ENCODE measurements around the gene CYB5R2. TPM values are rescaled to one million over a fixed set of nuclear protein-coding genes. Genes with fewer than 3 reads are reported as not detected.

The CYB5R2 gene
- polyA plus RNA-seq, 2 of the 4 experiments (the other 2 are of a cell fraction) = 2.4 to 6.3 TPM

DNA sequence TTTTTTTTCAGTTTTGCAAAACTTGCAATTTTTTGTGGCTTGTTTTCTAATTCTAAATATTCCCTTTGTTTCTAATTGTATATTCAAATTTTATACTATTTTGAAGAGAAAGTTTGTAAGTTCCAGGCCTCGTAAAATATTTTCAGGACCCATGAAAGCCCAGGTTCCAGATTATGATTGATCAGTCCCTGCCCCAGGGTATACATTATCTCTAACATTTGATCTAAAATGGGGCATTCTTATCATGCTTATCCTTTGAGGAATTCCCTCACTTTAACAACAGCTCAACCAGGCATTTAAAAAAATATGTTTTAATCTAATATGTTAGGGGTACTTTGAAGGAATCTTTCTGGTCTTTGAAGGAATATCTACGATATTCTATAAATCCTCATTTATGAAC, 26.4 kb downstream of the CYB5R2 start:
- no peak overlapping the region for H3K27ac ChIP-seq
- FAIRE-seq = no peak
- no peak overlapping the region for H3K4me2 ChIP-seq
- no peak for DNase-seq (ENCODE audit: low read depth in 1 of 2, low spot score in 1 of 2)
- WGBS (ENCODE audit: missing lambda C conversion rate) = 83% methylated on average over 2 of the region's 2 CpGs
- H3K9me3 ChIP-seq = no peaks in the 10 kb centered on the region
- ChIA-PET POLR2A (no interaction called here), CTCF (interaction anchor here (0.7 to 11.4 kb wide), 5 partner anchors 10 to 116 kb away, joined by 3 to 290 read pairs (median 16); no protein-coding TSS in a partner anchor)
- 0 out of 3 replicates have a peak, but pooled peaks cover 3% of the 10 kb centered on the region for H3K4me1 ChIP-seq
- H3K4me3 ChIP-seq = no peak overlapping the region
- TF ChIP-seq POLR2AphosphoS2 (conservative IDR thresholded peaks at IDR 0.05; ENCODE audit: low read length) = no peak
- no peak for TF ChIP-seq GATA3 (IDR thresholded peaks at IDR 0.05; ENCODE audit: borderline replicate concordance)
- TF ChIP-seq, protein P1, sequence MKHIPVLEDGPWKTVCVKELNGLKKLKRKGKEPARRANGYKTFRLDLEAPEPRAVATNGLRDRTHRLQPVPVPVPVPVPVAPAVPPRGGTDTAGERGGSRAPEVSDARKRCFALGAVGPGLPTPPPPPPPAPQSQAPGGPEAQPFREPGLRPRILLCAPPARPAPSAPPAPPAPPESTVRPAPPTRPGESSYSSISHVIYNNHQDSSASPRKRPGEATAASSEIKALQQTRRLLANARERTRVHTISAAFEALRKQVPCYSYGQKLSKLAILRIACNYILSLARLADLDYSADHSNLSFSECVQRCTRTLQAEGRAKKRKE (CRISPR knock-in tag; IDR thresholded peaks at IDR 0.05; ENCODE audit: low read depth) = no peak
- no peak for TF ChIP-seq MYC (IDR thresholded peaks at IDR 0.05; ENCODE audit: borderline replicate concordance, low read length)
- no peak for TF ChIP-seq ZSCAN20 (CRISPR knock-in tag; IDR thresholded peaks at IDR 0.05)
- TF ChIP-seq BHLHE40 (IDR thresholded peaks at IDR 0.05; ENCODE audit: low read depth, low read length) = no peak
- no peak for TF ChIP-seq RAD21 (conservative IDR thresholded peaks at IDR 0.05 in 1 of 2, IDR thresholded peaks at IDR 0.05 in 1 of 2)
- no peak for TF ChIP-seq CHD2 (IDR thresholded peaks at IDR 0.05; ENCODE audit: low read length, partially characterized antibody)
- no peak for ATAC-seq

DNA sequence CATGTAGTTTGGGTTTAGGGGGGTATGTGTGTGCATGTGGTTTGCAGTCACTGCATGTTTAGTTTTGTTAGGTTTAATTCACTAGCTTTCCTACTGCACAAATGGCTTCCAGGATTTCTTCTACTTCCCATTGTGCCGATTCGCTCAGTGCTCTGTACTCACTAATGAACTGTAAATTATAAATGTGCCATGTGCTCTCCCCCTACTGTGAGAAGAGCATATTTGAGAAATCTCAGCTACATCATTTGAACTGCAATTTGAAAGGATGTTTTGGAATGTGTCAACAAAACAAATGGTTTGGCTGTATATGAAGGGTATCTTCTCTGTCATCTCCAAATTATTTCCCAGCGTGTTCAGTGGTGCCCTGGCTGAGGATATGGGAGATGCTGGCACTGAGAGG, 28.1 kb downstream of the CYB5R2 start:
- TF ChIP-seq, protein P2, sequence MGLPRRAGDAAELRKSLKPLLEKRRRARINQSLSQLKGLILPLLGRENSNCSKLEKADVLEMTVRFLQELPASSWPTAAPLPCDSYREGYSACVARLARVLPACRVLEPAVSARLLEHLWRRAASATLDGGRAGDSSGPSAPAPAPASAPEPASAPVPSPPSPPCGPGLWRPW (IDR thresholded peaks at IDR 0.05) = no peak
- TF ChIP-seq, protein P3, sequence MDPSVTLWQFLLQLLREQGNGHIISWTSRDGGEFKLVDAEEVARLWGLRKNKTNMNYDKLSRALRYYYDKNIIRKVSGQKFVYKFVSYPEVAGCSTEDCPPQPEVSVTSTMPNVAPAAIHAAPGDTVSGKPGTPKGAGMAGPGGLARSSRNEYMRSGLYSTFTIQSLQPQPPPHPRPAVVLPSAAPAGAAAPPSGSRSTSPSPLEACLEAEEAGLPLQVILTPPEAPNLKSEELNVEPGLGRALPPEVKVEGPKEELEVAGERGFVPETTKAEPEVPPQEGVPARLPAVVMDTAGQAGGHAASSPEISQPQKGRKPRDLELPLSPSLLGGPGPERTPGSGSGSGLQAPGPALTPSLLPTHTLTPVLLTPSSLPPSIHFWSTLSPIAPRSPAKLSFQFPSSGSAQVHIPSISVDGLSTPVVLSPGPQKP (IDR thresholded peaks at IDR 0.05; ENCODE audit: low read depth, low read length) = no peak
- 92% methylated on average over 3 of the region's 3 CpGs for WGBS (ENCODE audit: missing lambda C conversion rate)
- Histone ChIP-seq H3K9me3 (no peaks in the 10 kb centered on the region), H3K27ac (no peak overlapping the region), H3K4me3 (no peak overlapping the region), H3K4me2 (no peak overlapping the region), H3K4me1 (0 out of 3 replicates have a peak, but pooled peaks cover 3% of the 10 kb centered on the region)
- no peak for DNase-seq (ENCODE audit: low read depth in 1 of 2, low spot score in 1 of 2)
- no peak for ATAC-seq
- ChIA-PET CTCF (interaction anchor here (0.7 to 3.8 kb wide), 4 partner anchors 12 to 263 kb away, joined by 3 to 17 read pairs (median 12); no protein-coding TSS in a partner anchor), POLR2A (no interaction called here)
- FAIRE-seq = no peak

DNA sequence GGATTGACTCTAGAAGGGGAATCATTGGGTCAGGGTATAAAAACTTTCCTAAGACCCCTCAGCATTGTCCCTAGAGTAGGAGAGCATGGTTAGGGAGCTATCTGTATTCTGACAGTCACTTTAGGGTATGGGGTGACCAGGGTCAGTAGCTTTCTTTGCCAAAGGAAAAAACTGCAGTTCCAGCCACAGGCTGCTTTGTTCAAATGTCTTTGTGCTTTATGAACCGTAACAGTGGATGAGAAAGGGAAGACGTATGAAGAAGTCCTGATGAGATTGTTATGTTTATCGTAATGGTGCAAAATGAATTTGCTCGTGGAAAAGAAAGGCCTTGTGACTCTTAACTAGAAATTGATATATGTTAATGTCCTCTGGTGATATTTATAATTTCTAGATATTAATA, 30.0 kb downstream of the CYB5R2 start:
- FAIRE-seq (no peak), ATAC-seq (no peak), DNase-seq (ENCODE audit: low read depth in 1 of 2, low spot score in 1 of 2) (no peak)
- no peak overlapping the region for H3K4me2 ChIP-seq
- POLR2A ChIA-PET = no interaction called here
- H3K9me3 ChIP-seq = no peaks in the 10 kb centered on the region
- CTCF ChIA-PET = interaction anchor here (1.1 to 1.9 kb wide), 7 partner anchors 10 to 130 kb away, joined by 3 to 14 read pairs (median 4); partner anchors contain the start of gene PPFIBP2
- H3K4me3 ChIP-seq = no peak overlapping the region
- WGBS (ENCODE audit: missing lambda C conversion rate) = 91% methylated on average over 4 of the region's 4 CpGs
- no peak overlapping the region for H3K27ac ChIP-seq
- 0 out of 3 replicates have a peak, but pooled peaks cover 3% of the 10 kb centered on the region for H3K4me1 ChIP-seq
- TF ChIP-seq EHF (CRISPR knock-in tag; IDR thresholded peaks at IDR 0.05) = no peak
- TF ChIP-seq HOXB13 (CRISPR knock-in tag; IDR thresholded peaks at IDR 0.05; ENCODE audit: low read depth) = no peak
- TF ChIP-seq POLR2AphosphoS2 (conservative IDR thresholded peaks at IDR 0.05; ENCODE audit: low read length) = no peak
- no peak for TF ChIP-seq SMC3 (IDR thresholded peaks at IDR 0.05)
- TF ChIP-seq, protein P4, sequence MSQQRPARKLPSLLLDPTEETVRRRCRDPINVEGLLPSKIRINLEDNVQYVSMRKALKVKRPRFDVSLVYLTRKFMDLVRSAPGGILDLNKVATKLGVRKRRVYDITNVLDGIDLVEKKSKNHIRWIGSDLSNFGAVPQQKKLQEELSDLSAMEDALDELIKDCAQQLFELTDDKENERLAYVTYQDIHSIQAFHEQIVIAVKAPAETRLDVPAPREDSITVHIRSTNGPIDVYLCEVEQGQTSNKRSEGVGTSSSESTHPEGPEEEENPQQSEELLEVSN (IDR thresholded peaks at IDR 0.05; ENCODE audit: borderline replicate concordance, low read depth) = no peak
- TF ChIP-seq, protein P2 (IDR thresholded peaks at IDR 0.05) = no peak

DNA sequence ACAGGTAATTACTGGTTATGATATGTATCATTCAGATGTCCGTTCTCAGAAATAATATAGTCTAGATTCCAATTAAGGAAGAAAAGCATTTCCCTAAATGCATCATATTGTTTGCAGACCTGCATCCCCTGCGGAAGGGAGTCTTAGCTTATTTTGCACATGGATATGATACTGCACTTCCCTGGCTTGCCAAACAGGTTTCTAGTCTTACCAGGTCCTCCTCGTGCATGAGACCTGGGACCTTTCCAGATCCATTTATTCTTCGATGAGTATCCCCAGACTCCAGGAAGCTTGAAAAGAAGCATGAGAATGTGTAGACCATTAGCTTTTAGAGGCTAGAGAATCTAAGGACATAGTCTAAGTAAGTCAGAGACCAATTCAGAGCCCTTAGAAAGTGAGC, 30.6 kb downstream of the CYB5R2 start:
- POLR2A ChIA-PET = no interaction called here
- no peak overlapping the region for H3K4me2 ChIP-seq
- H3K4me3 ChIP-seq = no peak overlapping the region
- FAIRE-seq (no peak), DNase-seq (ENCODE audit: low read depth in 1 of 2, low spot score in 1 of 2) (no peak), ATAC-seq (no peak)
- 0 out of 3 replicates have a peak, but pooled peaks cover 3% of the 10 kb centered on the region for H3K4me1 ChIP-seq
- WGBS (ENCODE audit: missing lambda C conversion rate) = 68% methylated on average over 4 of the region's 4 CpGs
- CTCF ChIA-PET = interaction anchor here (1.1 to 1.9 kb wide), 7 partner anchors 10 to 130 kb away, joined by 3 to 14 read pairs (median 4); partner anchors contain the start of gene PPFIBP2
- no peak overlapping the region for H3K27ac ChIP-seq
- H3K9me3 ChIP-seq = no peaks in the 10 kb centered on the region
- TF ChIP-seq, protein P3 (IDR thresholded peaks at IDR 0.05; ENCODE audit: low read depth, low read length) = no peak
- TF ChIP-seq NPAS2 (CRISPR knock-in tag; IDR thresholded peaks at IDR 0.05; ENCODE audit: borderline replicate concordance) (no peak), MAFK (IDR thresholded peaks at IDR 0.05; ENCODE audit: partially characterized antibody) (no peak), RNF2 (IDR thresholded peaks at IDR 0.05; ENCODE audit: borderline replicate concordance, low read depth) (no peak), EHF (CRISPR knock-in tag; IDR thresholded peaks at IDR 0.05) (no peak), CBX2 (IDR thresholded peaks at IDR 0.05; ENCODE audit: borderline replicate concordance, low read depth) (no peak), JUNB (IDR thresholded peaks at IDR 0.05) (no peak), POLR2A (IDR thresholded peaks at IDR 0.05; ENCODE audit: low read length) (no peak), POLR2AphosphoS2 (conservative IDR thresholded peaks at IDR 0.05; ENCODE audit: low read length) (no peak), TFCP2L1 (CRISPR knock-in tag; IDR thresholded peaks at IDR 0.05) (no peak), ZC3H11A (IDR thresholded peaks at IDR 0.05) (no peak), CHD4 (IDR thresholded peaks at IDR 0.05; ENCODE audit: borderline replicate concordance) (no peak), ZNF302 (CRISPR knock-in tag; IDR thresholded peaks at IDR 0.05) (no peak)
- TF ChIP-seq, protein P1 (CRISPR knock-in tag; IDR thresholded peaks at IDR 0.05; ENCODE audit: low read depth) = no peak

All from A549 (cell line).